Thyroid gland (tissue), 4 donors: Measurements from ENCODE around the gene NECTIN1.

ENCODE experiments used
- POLR2A ChIP-seq, 2 donors: fragments of 450-650 bp; IDR thresholded peaks; one replicate each; pipeline ENCODE4 v1.6.1; 2017; ENCODE audit warnings: antibody characterized with exemption in 2 of 2, mild to moderate bottlenecking in 2 of 2, moderate library complexity in 1 of 2
- TF ChIP-seq, protein P1 (sequence below), 6 experiments: fragments of 200-600 bp in 3 of 6; fragments of 450-650 bp in 3 of 6; sonication (generic) in 3 of 6; IDR thresholded peaks; one replicate each; pipeline ENCODE4 v1.5.1; 2016 to 2019; ENCODE audit warnings: antibody characterized with exemption in 6 of 6, mild to moderate bottlenecking in 2 of 6, inconsistent platforms in 1 of 6, moderate library complexity in 1 of 6

DNA sequence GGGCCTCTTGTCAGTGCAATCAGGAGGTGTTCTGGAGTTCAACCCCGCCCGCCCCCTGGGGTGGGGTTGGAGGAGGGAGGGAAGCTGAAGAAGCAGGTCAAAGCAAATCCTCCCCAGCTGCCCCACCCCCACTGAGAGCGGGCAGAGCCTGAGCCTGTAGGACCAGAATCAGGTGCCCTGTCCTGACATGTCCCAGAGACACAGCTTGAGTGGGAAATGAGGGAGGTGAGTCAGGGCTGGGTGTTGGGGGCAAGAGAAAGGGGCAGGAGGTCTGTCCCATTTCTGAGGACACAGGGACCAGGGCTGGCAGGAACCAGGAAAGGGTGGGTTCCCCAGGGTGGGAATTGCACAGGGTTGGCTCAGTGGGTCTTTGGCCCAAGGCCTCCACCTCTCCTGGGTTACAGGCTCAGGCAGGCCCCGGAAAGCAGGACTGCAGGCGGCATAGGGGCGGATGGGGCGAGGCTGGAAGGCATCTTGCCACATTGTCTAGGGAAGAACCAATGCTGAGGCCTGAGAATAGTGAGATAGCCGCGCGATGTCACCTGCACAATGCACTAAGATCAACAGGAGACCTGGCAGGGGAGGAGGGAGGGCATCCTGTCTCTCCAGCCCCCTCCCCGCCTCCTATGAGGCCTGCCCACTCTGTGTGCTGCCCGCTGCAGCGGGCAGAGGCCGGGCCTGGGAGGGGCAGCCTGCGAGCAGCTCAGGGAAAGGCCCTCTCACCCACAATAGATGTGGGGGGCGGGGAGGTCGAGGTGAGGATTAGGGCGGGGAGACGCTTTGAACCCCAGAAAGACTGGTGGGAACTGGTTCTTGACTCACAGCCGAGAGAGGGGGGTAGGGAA, 32.4 kb downstream of the NECTIN1 start:
- TF ChIP-seq, protein P1, sequence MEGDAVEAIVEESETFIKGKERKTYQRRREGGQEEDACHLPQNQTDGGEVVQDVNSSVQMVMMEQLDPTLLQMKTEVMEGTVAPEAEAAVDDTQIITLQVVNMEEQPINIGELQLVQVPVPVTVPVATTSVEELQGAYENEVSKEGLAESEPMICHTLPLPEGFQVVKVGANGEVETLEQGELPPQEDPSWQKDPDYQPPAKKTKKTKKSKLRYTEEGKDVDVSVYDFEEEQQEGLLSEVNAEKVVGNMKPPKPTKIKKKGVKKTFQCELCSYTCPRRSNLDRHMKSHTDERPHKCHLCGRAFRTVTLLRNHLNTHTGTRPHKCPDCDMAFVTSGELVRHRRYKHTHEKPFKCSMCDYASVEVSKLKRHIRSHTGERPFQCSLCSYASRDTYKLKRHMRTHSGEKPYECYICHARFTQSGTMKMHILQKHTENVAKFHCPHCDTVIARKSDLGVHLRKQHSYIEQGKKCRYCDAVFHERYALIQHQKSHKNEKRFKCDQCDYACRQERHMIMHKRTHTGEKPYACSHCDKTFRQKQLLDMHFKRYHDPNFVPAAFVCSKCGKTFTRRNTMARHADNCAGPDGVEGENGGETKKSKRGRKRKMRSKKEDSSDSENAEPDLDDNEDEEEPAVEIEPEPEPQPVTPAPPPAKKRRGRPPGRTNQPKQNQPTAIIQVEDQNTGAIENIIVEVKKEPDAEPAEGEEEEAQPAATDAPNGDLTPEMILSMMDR (IDR thresholded peaks at IDR 0.05) = no peak
- TF ChIP-seq POLR2A (IDR thresholded peaks at IDR 0.05) = no peak
